ENCODE data around the gene CAMKV.

CAMKV gene

GRCh38 chr3:49877716-49878115 lies 8.0 kb upstream of the CAMKV start:
- no peak overlapping the region for H3K9ac ChIP-seq (ENCODE audit: low read depth, low read length)
- peaks cover 22% of the 10 kb centered on the region for H3K4me1 ChIP-seq (ENCODE audit: insufficient read depth, low read length)
- H3K36me3 ChIP-seq (ENCODE audit: insufficient read depth, low read length) = no peaks in the 10 kb centered on the region
- no peaks in the 10 kb centered on the region for H3K9me3 ChIP-seq (ENCODE audit: control insufficient read depth, insufficient read depth, low read length)

GRCh38 chr3:49876567-49876966 lies 6.9 kb upstream of the CAMKV start:
- Histone ChIP-seq H3K4me1 (ENCODE audit: insufficient read depth, low read length) (peaks cover 13% of the 10 kb centered on the region), H3K9me3 (ENCODE audit: control insufficient read depth, insufficient read depth, low read length) (no peaks in the 10 kb centered on the region), H3K36me3 (ENCODE audit: insufficient read depth, low read length) (no peaks in the 10 kb centered on the region), H3K9ac (ENCODE audit: low read depth, low read length) (no peak overlapping the region)

GRCh38 chr3:49873623-49874022 lies 3.9 kb upstream of the CAMKV start:
- no peaks in the 10 kb centered on the region for H3K9me3 ChIP-seq (ENCODE audit: control insufficient read depth, insufficient read depth, low read length)
- no peaks in the 10 kb centered on the region; the same call in 1 of the 2 replicates for H3K4me1 ChIP-seq (ENCODE audit: insufficient read depth, low read length)
- H3K36me3 ChIP-seq (ENCODE audit: insufficient read depth, low read length) = no peaks in the 10 kb centered on the region
- H3K9ac ChIP-seq (ENCODE audit: low read depth, low read length) = no peak overlapping the region

- Histone ChIP-seq H3K9me3 (ENCODE audit: control insufficient read depth, insufficient read depth, low read length) (no peaks in the 10 kb centered on the region), H3K36me3 (ENCODE audit: insufficient read depth, low read length) (no peaks in the 10 kb centered on the region), H3K4me1 (ENCODE audit: insufficient read depth, low read length) (no peaks in the 10 kb centered on the region; the same call in 1 of the 2 replicates), H3K9ac (ENCODE audit: low read depth, low read length) (no peak overlapping the region)
Observed at GRCh38 chr3:49872801-49873281, 3.1 kb upstream of the CAMKV start.

GRCh38 chr3:49871531-49872153 lies 1.9 kb upstream of the CAMKV start:
- no peaks in the 10 kb centered on the region for H3K36me3 ChIP-seq (ENCODE audit: insufficient read depth, low read length)
- H3K4me1 ChIP-seq (ENCODE audit: insufficient read depth, low read length) = no peaks in the 10 kb centered on the region; the same call in 1 of the 2 replicates
- no peak overlapping the region for H3K9ac ChIP-seq (ENCODE audit: low read depth, low read length)
- no peaks in the 10 kb centered on the region for H3K9me3 ChIP-seq (ENCODE audit: control insufficient read depth, insufficient read depth, low read length)

GRCh38 chr3:49868862-49869466 lies 742 bp downstream of the CAMKV start:
- H3K9ac ChIP-seq (ENCODE audit: low read depth, low read length) = peak overlapping the region; percentile 59; the same call in 1 of the 2 replicates
- no peaks in the 10 kb centered on the region for H3K36me3 ChIP-seq (ENCODE audit: insufficient read depth, low read length)
- H3K9me3 ChIP-seq (ENCODE audit: control insufficient read depth, insufficient read depth, low read length) = no peaks in the 10 kb centered on the region
- no peaks in the 10 kb centered on the region; the same call in 1 of the 2 replicates for H3K4me1 ChIP-seq (ENCODE audit: insufficient read depth, low read length)

GRCh38 chr3:49867871-49868321 lies 1.8 kb downstream of the CAMKV start:
- H3K9ac ChIP-seq (ENCODE audit: low read depth, low read length) = no peak overlapping the region

GRCh38 chr3:49867400-49867799 lies 2.3 kb downstream of the CAMKV start:
- Histone ChIP-seq H3K36me3 (ENCODE audit: insufficient read depth, low read length) (no peaks in the 10 kb centered on the region), H3K9ac (ENCODE audit: low read depth, low read length) (no peak overlapping the region), H3K9me3 (ENCODE audit: control insufficient read depth, insufficient read depth, low read length) (no peaks in the 10 kb centered on the region), H3K4me1 (ENCODE audit: insufficient read depth, low read length) (no peaks in the 10 kb centered on the region; the same call in 1 of the 2 replicates)

More at GRCh38 chr3:49867871-49868321, 1.8 kb downstream of the CAMKV start:
- Histone ChIP-seq H3K36me3 (ENCODE audit: insufficient read depth, low read length) (no peaks in the 10 kb centered on the region), H3K9me3 (ENCODE audit: control insufficient read depth, insufficient read depth, low read length) (no peaks in the 10 kb centered on the region), H3K4me1 (ENCODE audit: insufficient read depth, low read length) (no peaks in the 10 kb centered on the region; the same call in 1 of the 2 replicates)

- Histone ChIP-seq H3K4me1 (ENCODE audit: insufficient read depth, low read length) (no peaks in the 10 kb centered on the region; the same call in 1 of the 2 replicates), H3K36me3 (ENCODE audit: insufficient read depth, low read length) (no peaks in the 10 kb centered on the region), H3K9me3 (ENCODE audit: control insufficient read depth, insufficient read depth, low read length) (no peaks in the 10 kb centered on the region), H3K9ac (ENCODE audit: low read depth, low read length) (no peak overlapping the region)
Observed at GRCh38 chr3:49865198-49865784, 4.4 kb downstream of the CAMKV start.

GRCh38 chr3:49864505-49864904 lies 5.2 kb downstream of the CAMKV start:
- Histone ChIP-seq H3K4me1 (ENCODE audit: insufficient read depth, low read length) (no peaks in the 10 kb centered on the region), H3K9me3 (ENCODE audit: control insufficient read depth, insufficient read depth, low read length) (no peaks in the 10 kb centered on the region), H3K9ac (ENCODE audit: low read depth, low read length) (no peak overlapping the region), H3K36me3 (ENCODE audit: insufficient read depth, low read length) (no peaks in the 10 kb centered on the region)

GRCh38 chr3:49859576-49860305 lies 10.0 kb downstream of the CAMKV start:
- Histone ChIP-seq H3K4me1 (ENCODE audit: insufficient read depth, low read length) (peaks cover 5% of the 10 kb centered on the region), H3K9me3 (ENCODE audit: control insufficient read depth, insufficient read depth, low read length) (no peaks in the 10 kb centered on the region), H3K36me3 (ENCODE audit: insufficient read depth, low read length) (no peaks in the 10 kb centered on the region), H3K9ac (ENCODE audit: low read depth, low read length) (no peak overlapping the region)

- Histone ChIP-seq H3K36me3 (ENCODE audit: insufficient read depth, low read length) (no peaks in the 10 kb centered on the region), H3K9ac (ENCODE audit: low read depth, low read length) (peak within 1 kb of the TSS; percentile 91), H3K9me3 (ENCODE audit: control insufficient read depth, insufficient read depth, low read length) (no peaks in the 10 kb centered on the region), H3K4me1 (ENCODE audit: insufficient read depth, low read length) (peaks cover 5% of the 10 kb centered on the region)
Observed at GRCh38 chr3:49856181-49857005, 13.3 kb downstream of the CAMKV start, which contains the start of gene TRAIP. TRAIP (minus strand) TSS chr3:49856564; CDS start chr3:49856453, 111 bp downstream.

GRCh38 chr3:49855662-49856061 lies 14.0 kb downstream of the CAMKV start:
- H3K9ac ChIP-seq (ENCODE audit: low read depth, low read length) = peak overlapping the region; percentile 91
- peaks cover 5% of the 10 kb centered on the region for H3K4me1 ChIP-seq (ENCODE audit: insufficient read depth, low read length)
- H3K36me3 ChIP-seq (ENCODE audit: insufficient read depth, low read length) = no peaks in the 10 kb centered on the region
- H3K9me3 ChIP-seq (ENCODE audit: control insufficient read depth, insufficient read depth, low read length) = no peaks in the 10 kb centered on the region

Data from ES-I3 (cell line).